IMR-90 (cell line): Measurements from ENCODE around the gene MT1X. TPM values are rescaled to one million over a fixed set of nuclear protein-coding genes. Genes with fewer than 3 reads are reported as not detected.

Experiments
- ATAC-seq: fragments of 200-7000 bp; cut with Tn5 transposase; 2 replicates; pipeline ENCODE4 v1.9.1; 2020; ENCODE audit warnings: low read depth, mild to moderate bottlenecking, moderate library complexity
- BruUV-seq: library from RNA; stranded (reverse); fragments of 400-500 nt; replicated peaks from 2 replicates; lab custom pipeline; 2021; lab: Mats Ljungman, UMichigan
- CTCF ChIA-PET: fragments of 300-600 bp; formaldehyde crosslinking; extraction: SDS; loops from one replicate; lab custom pipeline; 2021; ENCODE audit warnings: antibody characterized with exemption; lab: Yijun Ruan, JAX
- POLR2A ChIA-PET: fragments of 300-600 bp; sonication (Branson Sonifier 250); formaldehyde crosslinking; loops from one replicate; lab custom pipeline; 2022; ENCODE audit warnings: antibody characterized with exemption; ENCODE audit not compliant: unreplicated experiment; lab: Charles Lee
- DNase-seq: peaks from one replicate; pipeline ENCODE4 v3.0.0; 2013
- H2AFZ ChIP-seq: replicated peaks from 2 replicates; pipeline ENCODE3; 2013; ENCODE audit warnings: low read length, mild to moderate bottlenecking; ENCODE audit not compliant: poor library complexity
- H2AK5ac ChIP-seq: 2 replicates; pipeline ENCODE4 v1.6.1; 2013; ENCODE audit warnings: low read depth, low read length, inconsistent platforms
- H2AK9ac ChIP-seq: replicated peaks from 2 replicates; pipeline ENCODE3; 2013; ENCODE audit warnings: mild to moderate bottlenecking, low read depth, low read length, moderate library complexity; ENCODE audit not compliant: poor library complexity
- H2BK120ac ChIP-seq: 2 replicates; pipeline ENCODE4 v1.6.1; 2013; ENCODE audit warnings: low read depth, low read length, inconsistent platforms
- H2BK15ac ChIP-seq: 3 replicates; pipeline ENCODE4 v1.6.1; 2013; ENCODE audit warnings: low read depth, low read length, inconsistent platforms
- H2BK20ac ChIP-seq: 2 replicates; pipeline ENCODE4 v1.6.1; 2013; ENCODE audit warnings: low read depth, mild to moderate bottlenecking, inconsistent platforms, low read length, moderate library complexity
- H2BK5ac ChIP-seq: 2 replicates; pipeline ENCODE4 v1.6.1; 2013; ENCODE audit warnings: mild to moderate bottlenecking, low read depth, low read length, inconsistent platforms; ENCODE audit not compliant: poor library complexity, severe bottlenecking
- H3K14ac ChIP-seq: replicated peaks from 2 replicates; pipeline ENCODE4 v1.6.1; 2013; ENCODE audit warnings: low read depth, low read length, inconsistent platforms
- H3K18ac ChIP-seq: 2 replicates; pipeline ENCODE4 v1.6.1; 2013; ENCODE audit warnings: low read depth, low read length, control low read depth
- H3K23ac ChIP-seq: 2 replicates; pipeline ENCODE4 v1.6.1; 2013; ENCODE audit warnings: low read depth, low read length, inconsistent platforms
- H3K27ac ChIP-seq: 2 replicates; pipeline ENCODE4 v1.5.1; 2013; ENCODE audit warnings: mild to moderate bottlenecking, control low read depth, low read length; ENCODE audit not compliant: insufficient read depth
- H3K27me3 ChIP-seq: 2 replicates; pipeline ENCODE4 v1.6.1; 2013; ENCODE audit warnings: low read length; ENCODE audit not compliant: control insufficient read depth, insufficient read depth
- H3K36me3 ChIP-seq: 2 replicates; pipeline ENCODE4 v1.6.1; 2013; ENCODE audit warnings: low read length, mixed read lengths; ENCODE audit not compliant: control insufficient read depth, insufficient read depth
- H3K4ac ChIP-seq: 2 replicates; pipeline ENCODE4 v1.6.1; 2013; ENCODE audit warnings: low read depth, low read length, inconsistent platforms
- H3K4me1 ChIP-seq: 2 replicates; pipeline ENCODE4 v1.6.1; 2013; ENCODE audit warnings: low read length, mixed read lengths; ENCODE audit not compliant: control insufficient read depth, insufficient read depth
- H3K4me2 ChIP-seq: 2 replicates; pipeline ENCODE4 v1.6.1; 2013; ENCODE audit warnings: low read depth, mild to moderate bottlenecking, control low read depth, low read length, moderate library complexity
- H3K4me3 ChIP-seq: 2 replicates; pipeline ENCODE4 v1.5.1; 2013; ENCODE audit warnings: low read depth, mild to moderate bottlenecking, control low read depth, low read length, moderate library complexity; ENCODE audit not compliant: insufficient read depth
- H3K56ac ChIP-seq: 2 replicates; pipeline ENCODE4 v1.6.1; 2013; ENCODE audit warnings: low read length, inconsistent platforms; ENCODE audit not compliant: insufficient read depth; ENCODE audit errors: extremely low read depth
- H3K79me1 ChIP-seq, 2 experiments: 2 replicates each; pipeline ENCODE4 v1.6.1; 2013; ENCODE audit warnings: low read length in 2 of 2, inconsistent platforms in 1 of 2, low read depth in 1 of 2
- H3K9ac ChIP-seq: 2 replicates; pipeline ENCODE4 v1.6.1; 2013; ENCODE audit warnings: low read depth, low read length, control low read depth
- H3K9me1 ChIP-seq: 2 replicates; pipeline ENCODE4 v1.6.1; 2013; ENCODE audit warnings: low read length, inconsistent platforms; ENCODE audit not compliant: insufficient read depth
- H3K9me3 ChIP-seq: 2 replicates; pipeline ENCODE4 v1.6.1; 2013; ENCODE audit warnings: low read length; ENCODE audit not compliant: control insufficient read depth, insufficient read depth
- H4K20me1 ChIP-seq: 2 replicates; pipeline ENCODE4 v1.6.1; 2013; ENCODE audit warnings: low read length, inconsistent platforms; ENCODE audit not compliant: insufficient read depth
- H4K5ac ChIP-seq: 2 replicates; pipeline ENCODE4 v1.6.1; 2013; ENCODE audit warnings: mild to moderate bottlenecking, low read depth, low read length, control low read depth
- H4K8ac ChIP-seq, 2 experiments: 2 replicates each; pipeline ENCODE4 v1.6.1; 2013; ENCODE audit warnings: low read depth in 2 of 2, low read length in 2 of 2, control low read depth in 1 of 2, inconsistent platforms in 1 of 2
- H4K91ac ChIP-seq: 2 replicates; pipeline ENCODE4 v1.6.1; 2013; ENCODE audit warnings: low read depth, low read length, inconsistent platforms; ENCODE audit not compliant: insufficient read depth
- BHLHE40 ChIP-seq: fragments of 150-350 bp; IDR thresholded peaks from 2 replicates; pipeline ENCODE4 v1.6.1; 2016; ENCODE audit warnings: mild to moderate bottlenecking, low read depth, low read length
- CEBPB ChIP-seq: IDR thresholded peaks from 2 replicates; pipeline ENCODE4 v1.6.1; 2012; ENCODE audit warnings: low read depth, low read length, improper control_type of control experiment
- CHD1 ChIP-seq: IDR thresholded peaks from 2 replicates; pipeline ENCODE4 v1.6.1; 2012; ENCODE audit warnings: low read depth, low read length, improper control_type of control experiment
- CTCF ChIP-seq: conservative IDR thresholded peaks from 2 replicates; pipeline ENCODE4 v1.5.1; 2012; ENCODE audit warnings: mild to moderate bottlenecking, low read depth, low read length, improper control_type of control experiment
- ELK1 ChIP-seq: fragments of 150-350 bp; IDR thresholded peaks from 2 replicates; pipeline ENCODE4 v1.6.1; 2016; ENCODE audit warnings: low read depth, mild to moderate bottlenecking, low read length, moderate library complexity, borderline replicate concordance
- FOS ChIP-seq: fragments of 150-350 bp; IDR thresholded peaks from 2 replicates; pipeline ENCODE4 v1.6.1; 2016; ENCODE audit warnings: low read depth, low read length
- MAFK ChIP-seq: IDR thresholded peaks from 2 replicates; pipeline ENCODE4 v1.6.1; 2012; ENCODE audit warnings: low read depth, low read length, improper control_type of control experiment
- MAZ ChIP-seq: IDR thresholded peaks from 2 replicates; pipeline ENCODE4 v1.6.1; 2012; ENCODE audit warnings: low read depth, mild to moderate bottlenecking, low read length, improper control_type of control experiment, moderate library complexity, borderline replicate concordance
- MXI1 ChIP-seq: IDR thresholded peaks from 2 replicates; pipeline ENCODE4 v1.6.1; 2012; ENCODE audit warnings: low read depth, mild to moderate bottlenecking, low read length, moderate library complexity, borderline replicate concordance
- NFE2L2 ChIP-seq: fragments of 150-350 bp; IDR thresholded peaks from 2 replicates; pipeline ENCODE4 v1.6.1; 2016; ENCODE audit warnings: low read depth, mild to moderate bottlenecking, low read length
- POLR2A ChIP-seq: IDR thresholded peaks from 2 replicates; pipeline ENCODE4 v1.6.1; 2012; ENCODE audit warnings: mild to moderate bottlenecking, low read depth, low read length
- RAD21 ChIP-seq: IDR thresholded peaks from 2 replicates; pipeline ENCODE4 v1.6.1; 2012; ENCODE audit warnings: low read length, improper control_type of control experiment
- RCOR1 ChIP-seq: IDR thresholded peaks from 2 replicates; pipeline ENCODE4 v1.6.1; 2012; ENCODE audit warnings: mild to moderate bottlenecking, low read length, improper control_type of control experiment; ENCODE audit not compliant: insufficient replicate concordance
- RFX5 ChIP-seq: IDR thresholded peaks from 2 replicates; pipeline ENCODE4 v1.8.0; 2012; ENCODE audit warnings: low read depth, mild to moderate bottlenecking, low read length, moderate library complexity
- SMC3 ChIP-seq: fragments of 150-350 bp; IDR thresholded peaks from 2 replicates; pipeline ENCODE4 v1.6.1; 2016; ENCODE audit warnings: low read depth, mild to moderate bottlenecking, antibody characterized with exemption, low read length, moderate library complexity
- USF2 ChIP-seq: fragments of 150-350 bp; IDR thresholded peaks from 2 replicates; pipeline ENCODE4 v1.6.1; 2017; ENCODE audit warnings: mild to moderate bottlenecking, antibody characterized with exemption, low read length, low read depth
- WGBS, 2 experiments: methylation state at CpG; one replicate each; pipeline versions ENCODE4 v1.1.5 to v1.1.7; 2013; ENCODE audit warnings: missing lambda C conversion rate in 2 of 2; ENCODE audit not compliant: insufficient read length in 1 of 2; ENCODE audit errors: extremely low coverage in 2 of 2; 5-methylcytosine and 5-hydroxymethylcytosine counted together
- dilution Hi-C: fragments of 300-500 bp; cut with HindIII; formaldehyde crosslinking; loops from one replicate; pipeline ENCODE4 v1.14.3; 2018; ENCODE audit warnings: low sequenced_read_pairs; ENCODE audit not compliant: unreplicated experiment
- in situ Hi-C: fragments of 300-500 bp; cut with MboI; formaldehyde crosslinking; loops from 3 replicates; pipeline ENCODE4 v1.14.3; 2019; ENCODE audit warnings: low sequenced_read_pairs, inconsistent platforms, mixed read lengths
- intact Hi-C: fragments of 100-400 bp; cut with micrococcal nuclease; formaldehyde crosslinking; loops from 2 replicates; pipeline ENCODE4 v1.10.0; 2022
- polyA plus RNA-seq, 3 experiments: library from polyadenylated mRNA; depleted of rRNA; stranded (reverse); fragments of >200 nt; gene quantifications; 2 replicates each; pipeline ENCODE4 v1.2.3, GENCODE V29; 2012; ENCODE audit warnings: low replicate concordance in 1 of 3
- total RNA-seq: library from RNA; depleted of rRNA; stranded (reverse); fragments of >200 nt; gene quantifications from 2 replicates; pipeline ENCODE4 v1.2.3, GENCODE V29; 2012

The MT1X gene
- total and polyA plus RNA-seq, 2 of the 4 experiments (the other 2 are of a cell fraction): 5.6 to 170 TPM

GRCh38 chr16:56645311-56645710 lies 37.0 kb upstream of the MT1X start:
- POLR2A ChIA-PET: no interaction called here
- Histone ChIP-seq H3K4me3 (no peak overlapping the region), H4K20me1 (no peaks in the 10 kb centered on the region; the same call in 1 of the 2 replicates), H2BK15ac (no peak overlapping the region), H4K91ac (no peak overlapping the region), H3K79me1 (no peaks in the 10 kb centered on the region), H4K5ac (no peak overlapping the region), H2BK5ac (no peak overlapping the region), H3K4me2 (no peak overlapping the region), H3K27ac (no peak overlapping the region), H3K9me3 (0 out of 2 replicates have a peak, but pooled peaks cover 2% of the 10 kb centered on the region), H2AK9ac (no peak overlapping the region), H2BK20ac (no peak overlapping the region), H2BK120ac (no peak overlapping the region), H3K4ac (no peak overlapping the region), H3K27me3 (peaks cover 88% of the 10 kb centered on the region), H3K56ac (no peak overlapping the region), H3K4me1 (no peaks in the 10 kb centered on the region), H4K8ac (no peak overlapping the region), H3K9ac (no peak overlapping the region), H3K36me3 (no peaks in the 10 kb centered on the region), H3K14ac (no peak overlapping the region), H3K23ac (no peak overlapping the region), H3K9me1 (0 out of 2 replicates have a peak, but pooled peaks cover 3% of the 10 kb centered on the region), H3K18ac (no peak overlapping the region), H2AFZ (no peak overlapping the region), H2AK5ac (no peak overlapping the region)
- BruUV-seq: no TSS peak
- no CpG with 5 or more reads among the region's 1 CpG for WGBS, 2 experiments
- no peak for DNase-seq
- ATAC-seq: no peak
- intact Hi-C loops (no loop called here), in situ Hi-C loops (no loop called here), dilution Hi-C loops (no loop called here)
- CTCF ChIA-PET: no interaction called here
- TF ChIP-seq RCOR1: no peak
- TF ChIP-seq CTCF: no peak
- TF ChIP-seq FOS: no peak
- TF ChIP-seq RAD21: no peak
- no peak for TF ChIP-seq RFX5
- TF ChIP-seq MAFK: no peak
- no peak for TF ChIP-seq CHD1
- TF ChIP-seq USF2: no peak
- TF ChIP-seq NFE2L2: no peak
- TF ChIP-seq SMC3: no peak
- no peak for TF ChIP-seq CEBPB
- no peak for TF ChIP-seq MXI1
- TF ChIP-seq ELK1: no peak
- no peak for TF ChIP-seq POLR2A
- TF ChIP-seq MAZ: no peak
- TF ChIP-seq BHLHE40: no peak
